GM18907 (cell line): Measurements from ENCODE around the gene SLC23A3.

Experiments
- ATAC-seq: cut with Tn5 transposase; IDR thresholded peaks from one replicate; pipeline ENCODE4 v1.9.1; 2021; ENCODE audit warnings: mild to moderate bottlenecking, moderate library complexity; ENCODE audit not compliant: unreplicated experiment

The SLC23A3 gene

GRCh38 chr2:219116776-219117646 lies 52.8 kb downstream of the SLC23A3 start:
- no peak for ATAC-seq

- no peak for ATAC-seq
Observed at GRCh38 chr2:219112651-219113338, 57.0 kb downstream of the SLC23A3 start.

GRCh38 chr2:219112062-219112406 lies 57.8 kb downstream of the SLC23A3 start:
- ATAC-seq = no peak
